ENCODE measurements around the gene CCDC102A.
"Not testable (repeated sequence)": the region's sequence is repeated elsewhere in the genome, so short reads cannot be mapped to it uniquely, and the experiment has no call there.

Gene CCDC102A

GRCh38 chr16:57536306-57537193 is at the start of gene CCDC102A:
TSS of gene CCDC102A (minus strand) at chr16:57536571. CDS start at chr16:57529177, 7,394 bp downstream.
- DNase-seq (ENCODE audit: low read depth), result no peak

- DNase-seq (ENCODE audit: low read depth), result no peak
These were observed 48.8 kb upstream of the CCDC102A start for GRCh38 chr16:57585051-57585687.

- no peak for DNase-seq (ENCODE audit: low read depth)
These were observed 42.9 kb upstream of the CCDC102A start for GRCh38 chr16:57579361-57579665.

GRCh38 chr16:57578521-57579360 is 42.4 kb upstream of the CCDC102A start:
- no peak for DNase-seq (ENCODE audit: low read depth)

- no peak for DNase-seq (ENCODE audit: low read depth)
These were observed 41.4 kb upstream of the CCDC102A start for GRCh38 chr16:57577691-57578224.

GRCh38 chr16:57577214-57577613 is 40.8 kb upstream of the CCDC102A start:
- DNase-seq (ENCODE audit: low read depth), result no peak

GRCh38 chr16:57576429-57576870 is 40.1 kb upstream of the CCDC102A start:
- DNase-seq (ENCODE audit: low read depth), result peak; percentile 36

- DNase-seq (ENCODE audit: low read depth), result no peak
These were observed 39.3 kb upstream of the CCDC102A start for GRCh38 chr16:57575468-57576277.

GRCh38 chr16:57574646-57575467 is 38.5 kb upstream of the CCDC102A start:
- no peak for DNase-seq (ENCODE audit: low read depth)

GRCh38 chr16:57574086-57574485 is 37.7 kb upstream of the CCDC102A start:
- no peak for DNase-seq (ENCODE audit: low read depth)

GRCh38 chr16:57572978-57573728 is 36.8 kb upstream of the CCDC102A start:
- DNase-seq (ENCODE audit: low read depth), result no peak

GRCh38 chr16:57571098-57571497 is 34.7 kb upstream of the CCDC102A start:
- no peak for DNase-seq (ENCODE audit: low read depth)

- no peak for DNase-seq (ENCODE audit: low read depth)
These were observed 34.1 kb upstream of the CCDC102A start for GRCh38 chr16:57570301-57571070.

- no peak for DNase-seq (ENCODE audit: low read depth)
These were observed 33.1 kb upstream of the CCDC102A start for GRCh38 chr16:57569306-57569946.

- not testable (repeated sequence) for DNase-seq (ENCODE audit: low read depth)
These were observed 32.4 kb upstream of the CCDC102A start for GRCh38 chr16:57568772-57569171.

GRCh38 chr16:57568173-57568678 is 31.9 kb upstream of the CCDC102A start:
- DNase-seq (ENCODE audit: low read depth), result no peak

- DNase-seq (ENCODE audit: low read depth), result no peak
These were observed 31.3 kb upstream of the CCDC102A start for GRCh38 chr16:57567691-57568090.

GRCh38 chr16:57566436-57566835 is 30.1 kb upstream of the CCDC102A start:
- DNase-seq (ENCODE audit: low read depth), result no peak

All from stromal cell of bone marrow (primary cell).